PC-9 (cell line): ENCODE data around the gene PADI3. TPM values are rescaled to one million over a fixed set of nuclear protein-coding genes. Genes with fewer than 3 reads are reported as not detected.
A peak's percentile ranks its signal among the peaks of the same experiment; 100 is the strongest.

Source experiments
- BruUV-seq: library from RNA; stranded (reverse); fragments of 400-500 nt; replicated peaks from 2 replicates; lab custom pipeline; 2021; lab: Mats Ljungman, UMichigan
- CTCF ChIA-PET: fragments of 300-600 bp; sonication (Branson Sonifier 250); formaldehyde crosslinking; loops from one replicate; lab custom pipeline; 2022; ENCODE audit warnings: antibody characterized with exemption; lab: Charles Lee
- POLR2A ChIA-PET: fragments of 300-600 bp; sonication (Branson Sonifier 250); formaldehyde crosslinking; loops from one replicate; lab custom pipeline; 2022; ENCODE audit warnings: antibody characterized with exemption; ENCODE audit not compliant: unreplicated experiment; lab: Charles Lee
- DNase-seq, 2 experiments: peaks; one replicate each; pipeline versions ENCODE4 v3.0.0 to v3.0.0-alpha.2; 2015 to 2022; ENCODE audit warnings: mixed read lengths in 1 of 2
- H2AFZ ChIP-seq: fragments of 200-600 bp; sonication (generic); 2 replicates; pipeline ENCODE4 v1.8.1; 2017; ENCODE audit warnings: antibody characterized with exemption
- H3F3A ChIP-seq: fragments of 200-600 bp; sonication (generic); 2 replicates; pipeline ENCODE4 v1.8.1; 2017; ENCODE audit warnings: antibody characterized with exemption, mild to moderate bottlenecking, low read depth; ENCODE audit not compliant: insufficient read depth
- H3K27ac ChIP-seq: fragments of 200-600 bp; sonication (generic); 2 replicates; pipeline ENCODE4 v1.6.1; 2016; ENCODE audit warnings: mixed run types
- H3K27me3 ChIP-seq: fragments of 200-600 bp; sonication (generic); 2 replicates; pipeline ENCODE4 v1.6.1; 2016; ENCODE audit warnings: low read depth, mixed run types; ENCODE audit not compliant: insufficient read depth
- H3K36me3 ChIP-seq: fragments of 200-600 bp; sonication (generic); 2 replicates; pipeline ENCODE4 v1.6.1; 2016; ENCODE audit warnings: low read depth, mixed run types
- H3K4me1 ChIP-seq: fragments of 200-600 bp; sonication (generic); replicated peaks from 2 replicates; pipeline ENCODE4 v1.6.1; 2016; ENCODE audit warnings: mixed run types; ENCODE audit not compliant: insufficient read depth
- H3K4me2 ChIP-seq: fragments of 200-600 bp; sonication (generic); 2 replicates; pipeline ENCODE4 v1.6.1; 2017; ENCODE audit warnings: mixed run types
- H3K4me3 ChIP-seq: fragments of 200-600 bp; sonication (generic); 2 replicates; pipeline ENCODE4 v1.6.1; 2016; ENCODE audit warnings: mixed run types
- H3K79me2 ChIP-seq: fragments of 200-600 bp; sonication (generic); 2 replicates; pipeline ENCODE4 v1.6.1; 2017; ENCODE audit warnings: low read depth, mixed run types
- H3K9me2 ChIP-seq: fragments of 200-600 bp; sonication (generic); 2 replicates; pipeline ENCODE4 v1.8.1; 2017; ENCODE audit warnings: mild to moderate bottlenecking; ENCODE audit not compliant: insufficient read depth
- H3K9me3 ChIP-seq: fragments of 200-600 bp; sonication (generic); 2 replicates; pipeline ENCODE4 v1.8.1; 2016; ENCODE audit warnings: low read depth; ENCODE audit not compliant: insufficient read depth
- H4K20me1 ChIP-seq: fragments of 200-600 bp; sonication (generic); 2 replicates; pipeline ENCODE4 v1.8.1; 2017; ENCODE audit not compliant: insufficient read depth
- CTCF ChIP-seq: fragments of 200-600 bp; sonication (generic); conservative IDR thresholded peaks from 2 replicates; pipeline ENCODE4 v1.6.1; 2017; ENCODE audit warnings: mixed run types, antibody characterized with exemption, mild to moderate bottlenecking, moderate library complexity
- EZH2 ChIP-seq: fragments of 200-600 bp; sonication (generic); IDR thresholded peaks from 2 replicates; pipeline ENCODE4 v1.8.0; 2017; ENCODE audit warnings: antibody characterized with exemption, low read depth
- intact Hi-C: fragments of 100-400 bp; cut with micrococcal nuclease; formaldehyde crosslinking; loops from one replicate; pipeline ENCODE4 v1.10.0; 2022; ENCODE audit not compliant: unreplicated experiment
- total RNA-seq: library from RNA; stranded (reverse); gene quantifications from 2 replicates; pipeline ENCODE4 v1.2.3, GENCODE V29; 2021

PADI3 gene
- total RNA-seq, 1 experiment from 2014 or later, result 5.0 TPM

GRCh38 chr1:17208546-17208945 is 40.4 kb upstream of the PADI3 start:
- CTCF ChIA-PET, result interaction anchor here (1.2 kb wide), 1 partner anchor 29 kb away, joined by 6 read pairs; no protein-coding TSS in a partner anchor
- BruUV-seq, result no TSS peak

GRCh38 chr1:17209430-17209829 is 39.5 kb upstream of the PADI3 start:
- DNase-seq, result no peak
- H3K9me3 ChIP-seq, result no peaks in the 10 kb centered on the region
- intact Hi-C loops, result no loop called here
- BruUV-seq, result no TSS peak
- no peaks in the 10 kb centered on the region; the same call in 1 of the 2 replicates for H3K36me3 ChIP-seq
- H3K4me3 ChIP-seq, result no peak overlapping the region
- peaks cover 94% of the 10 kb centered on the region for H3K4me1 ChIP-seq
- TF ChIP-seq EZH2 (no peak), CTCF (no peak)
- peak overlapping the region; percentile 93; the same call in 1 of the 2 replicates for H3K4me2 ChIP-seq
- CTCF ChIA-PET, result interaction anchor here (0.6 kb wide), 1 partner anchor 83 kb away, joined by 3 read pairs; no protein-coding TSS in a partner anchor
- no peaks in the 10 kb centered on the region for H3K27me3 ChIP-seq
- no peaks in the 10 kb centered on the region for H4K20me1 ChIP-seq
- POLR2A ChIA-PET, result interaction anchor here (0.6 kb wide), 1 partner anchor 15 kb away, joined by 3 read pairs; no protein-coding TSS in a partner anchor
- H2AFZ ChIP-seq, result no peak overlapping the region
- no peaks in the 10 kb centered on the region for H3K9me2 ChIP-seq
- H3F3A ChIP-seq, result peaks cover 50% of the 10 kb centered on the region
- peaks cover 87% of the 10 kb centered on the region for H3K79me2 ChIP-seq
- peak overlapping the region; percentile 95; the same call in 1 of the 2 replicates for H3K27ac ChIP-seq

More at GRCh38 chr1:17208546-17208945, 40.4 kb upstream of the PADI3 start:
- peak overlapping the region; percentile 95 for H3K27ac ChIP-seq
- H3K4me1 ChIP-seq, result peaks cover 93% of the 10 kb centered on the region
- H3F3A ChIP-seq, result peaks cover 52% of the 10 kb centered on the region
- TF ChIP-seq EZH2 (no peak), CTCF (no peak)
- no peak overlapping the region for H3K4me3 ChIP-seq
- peak overlapping the region; percentile 93 for H3K4me2 ChIP-seq
- H2AFZ ChIP-seq, result no peak overlapping the region
- no peak for DNase-seq
- no peaks in the 10 kb centered on the region for H3K27me3 ChIP-seq
- no peaks in the 10 kb centered on the region for H4K20me1 ChIP-seq
- intact Hi-C loops, result no loop called here
- no peaks in the 10 kb centered on the region; the same call in 1 of the 2 replicates for H3K36me3 ChIP-seq
- POLR2A ChIA-PET, result interaction anchor here (1.1 kb wide), 1 partner anchor 31 kb away, joined by 28 read pairs; no protein-coding TSS in a partner anchor
- H3K79me2 ChIP-seq, result peaks cover 78% of the 10 kb centered on the region
- H3K9me2 ChIP-seq, result no peaks in the 10 kb centered on the region
- no peaks in the 10 kb centered on the region for H3K9me3 ChIP-seq

- Histone ChIP-seq H3K79me2 (peaks cover 84% of the 10 kb centered on the region), H3K4me3 (no peak overlapping the region), H2AFZ (no peak overlapping the region), H3K36me3 (no peaks in the 10 kb centered on the region; the same call in 1 of the 2 replicates), H3K27me3 (no peaks in the 10 kb centered on the region), H3K4me1 (peaks cover 93% of the 10 kb centered on the region), H3K9me2 (no peaks in the 10 kb centered on the region), H3K4me2 (peak overlapping the region; percentile 70; the same call in 1 of the 2 replicates), H3F3A (peaks cover 54% of the 10 kb centered on the region), H4K20me1 (no peaks in the 10 kb centered on the region), H3K27ac (peak overlapping the region; percentile 95), H3K9me3 (no peaks in the 10 kb centered on the region)
- TF ChIP-seq CTCF, result no peak
- TF ChIP-seq EZH2, result no peak
- intact Hi-C loops, result no loop called here
- BruUV-seq, result no TSS peak
- DNase-seq, result peak in 1 of 2 experiments; percentile 58
- ChIA-PET POLR2A (interaction anchor here (0.6 to 0.7 kb wide), 2 partner anchors 8 to 15 kb away, joined by 3 to 7 read pairs; no protein-coding TSS in a partner anchor), CTCF (no interaction called here)
Observed at GRCh38 chr1:17210176-17210575, 38.7 kb upstream of the PADI3 start.
